Embryonic facial prominence (tissue), 1 donor: ENCODE measurements around the gene CCZ1.
"Not testable (repeated sequence)": the region's sequence is repeated elsewhere in the genome, so short reads cannot be mapped to it uniquely, and the experiment has no call there.

Experiments
- DNase-seq: peaks from one replicate; pipeline ENCODE4 v3.0.0-alpha.2; 2016; ENCODE audit errors: extremely low spot score

The CCZ1 gene

GRCh38 chr7:5908835-5909234 is 10.3 kb downstream of the CCZ1 start:
- DNase-seq, result not testable (repeated sequence)

- DNase-seq, result not testable (repeated sequence)
Observed at GRCh38 chr7:5916529-5916928, 18.0 kb downstream of the CCZ1 start.

DNA sequence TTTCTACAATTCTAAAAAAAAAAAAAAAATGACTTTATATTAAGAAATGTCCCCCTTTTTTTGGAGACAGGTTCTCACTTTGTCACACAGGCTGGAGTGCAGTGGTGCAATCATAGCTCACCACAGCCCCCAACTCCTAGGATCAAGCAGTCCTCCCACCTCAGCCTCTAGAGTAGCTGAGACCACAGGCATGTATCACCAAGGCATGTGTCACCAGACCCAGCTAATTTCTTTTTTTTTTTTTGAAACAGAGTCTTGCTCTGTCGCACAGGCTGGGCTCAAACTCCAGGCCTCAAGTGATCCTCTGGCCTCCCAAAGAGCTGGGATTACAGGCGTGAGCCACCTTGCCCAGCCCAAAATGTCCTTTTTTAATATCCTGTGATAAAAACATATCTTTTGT is 25.6 kb downstream of the CCZ1 start:
- not testable (repeated sequence) for DNase-seq

GRCh38 chr7:5924630-5925029 is 26.1 kb downstream of the CCZ1 start:
- not testable (repeated sequence) for DNase-seq

DNA sequence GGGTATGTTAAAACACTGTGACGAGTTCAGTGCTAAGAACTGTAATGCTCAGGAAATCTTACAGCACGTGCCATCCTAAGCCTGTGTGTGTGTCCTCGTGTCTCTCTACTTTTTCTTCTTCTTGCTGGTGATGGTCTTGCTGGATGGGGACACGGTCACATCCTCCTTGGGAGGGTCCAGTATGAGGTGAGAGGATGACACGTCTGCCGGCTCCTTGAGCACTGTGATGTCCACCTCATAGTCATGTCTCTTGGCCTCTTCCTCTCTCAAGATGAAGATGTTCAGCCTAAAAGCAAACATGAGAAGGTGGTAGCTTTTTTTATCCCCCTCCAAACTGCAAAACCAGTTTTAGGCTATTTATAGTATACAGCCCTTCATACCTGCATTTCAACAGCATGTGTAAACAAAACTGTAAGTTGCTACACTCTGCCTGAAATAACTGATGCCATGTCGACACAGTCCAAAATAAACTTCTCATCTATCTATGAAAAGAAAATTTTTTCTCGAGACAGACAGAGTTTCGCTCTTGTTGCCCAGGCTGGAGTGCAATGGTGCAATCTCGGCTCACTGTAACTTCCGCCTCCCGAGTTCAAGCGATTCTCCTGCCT is 27.8 kb downstream of the CCZ1 start:
- not testable (repeated sequence) for DNase-seq

DNA sequence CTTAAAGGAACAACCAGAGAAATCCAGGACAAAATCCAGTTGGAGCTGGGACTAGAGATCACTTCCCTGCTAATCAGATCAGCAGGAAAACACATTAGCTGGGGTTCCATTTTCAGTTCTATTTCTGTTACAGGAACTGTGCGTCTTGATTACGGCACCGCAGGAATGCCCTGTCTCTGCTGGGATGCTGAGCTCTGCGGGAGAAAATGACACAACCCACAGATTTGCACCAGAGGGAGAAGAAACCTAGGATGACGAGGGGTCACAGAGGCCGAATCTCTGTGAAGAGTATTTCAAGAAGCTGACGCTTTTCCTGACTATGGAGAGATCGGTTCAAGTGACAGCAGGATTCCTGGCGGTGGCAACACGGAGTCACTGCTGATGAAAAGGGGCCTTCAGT is 31.8 kb downstream of the CCZ1 start:
- DNase-seq, result not testable (repeated sequence)

GRCh38 chr7:5931250-5931649 is 32.7 kb downstream of the CCZ1 start:
- DNase-seq, result not testable (repeated sequence)

DNA sequence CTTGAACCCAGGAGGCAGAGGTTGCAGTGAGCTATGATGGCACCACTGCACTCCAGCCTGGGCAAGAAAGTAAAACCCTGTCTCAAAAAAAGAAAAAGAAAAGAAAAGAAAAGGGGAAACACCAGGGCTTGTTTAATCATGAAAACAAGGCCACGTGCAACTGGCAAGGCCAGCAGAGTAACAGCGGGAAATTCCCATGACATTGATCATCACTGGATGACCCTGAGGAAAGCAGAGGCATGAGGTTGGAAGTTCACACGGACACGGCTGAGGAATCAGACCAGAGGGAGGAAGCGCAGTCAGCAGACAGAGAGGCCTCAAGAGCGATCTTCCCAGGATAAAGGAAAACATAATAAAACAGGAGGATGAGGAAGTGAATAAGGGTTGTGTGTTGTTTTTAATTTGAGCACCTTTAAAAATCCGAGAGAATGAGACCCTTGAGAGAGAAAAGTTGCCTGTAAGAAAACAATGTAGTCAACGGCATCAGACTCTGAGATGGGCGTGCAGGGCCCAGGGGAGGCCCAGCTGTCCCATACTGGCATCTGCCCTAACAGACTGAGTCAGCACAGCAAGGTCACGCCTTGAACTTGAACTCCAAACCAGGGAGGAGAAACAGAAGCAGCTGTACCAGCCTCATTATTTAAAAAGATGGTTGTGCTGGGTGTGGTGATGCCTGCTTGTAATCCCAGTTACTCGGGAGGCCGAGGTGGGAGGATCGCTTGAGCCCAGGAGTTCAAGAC is 33.5 kb downstream of the CCZ1 start:
- not testable (repeated sequence) for DNase-seq

GRCh38 chr7:5934945-5935450 is 36.5 kb downstream of the CCZ1 start:
- DNase-seq, result not testable (repeated sequence)

DNA sequence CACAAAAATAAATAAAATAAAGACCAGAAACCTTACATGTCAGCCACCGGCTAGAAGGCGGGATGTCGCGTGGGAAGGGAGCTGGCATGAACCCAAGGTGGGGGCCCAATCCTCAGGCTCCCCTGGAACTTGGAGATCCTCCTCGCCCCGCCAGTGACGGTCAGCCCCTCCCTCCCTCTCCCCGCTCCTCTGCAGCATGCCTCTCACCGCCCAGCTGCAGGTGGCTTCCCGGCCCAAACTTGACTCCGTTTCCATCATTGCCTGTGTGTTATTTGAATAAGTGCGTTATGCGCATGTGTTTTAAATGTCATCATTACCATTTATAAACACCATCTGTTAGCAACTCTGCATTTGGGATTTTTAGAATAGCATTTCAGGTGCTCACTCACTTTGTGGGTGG is 64.7 kb downstream of the CCZ1 start:
- DNase-seq, result not testable (repeated sequence)

- DNase-seq, result not testable (repeated sequence)
Observed at GRCh38 chr7:5963810-5964209, 65.3 kb downstream of the CCZ1 start.

GRCh38 chr7:5970347-5970911 is 71.9 kb downstream of the CCZ1 start, which contains the start of gene RSPH10B:
TSS of gene RSPH10B (minus strand) at chr7:5970689. CDS start at chr7:5967116, 3,573 bp downstream.
- DNase-seq, result not testable (repeated sequence)

- DNase-seq, result not testable (repeated sequence)
Observed at GRCh38 chr7:5973580-5973979, 75.0 kb downstream of the CCZ1 start.
